AML-193 (cell line): ENCODE results near the gene TP53I11.
A peak's percentile ranks its signal among the peaks of the same experiment; 100 is the strongest.

Source experiments
- DNase-seq, 2 experiments: peaks; one replicate each; lab custom pipeline; 2025; lab: John Stamatoyannopoulos, UW

The TP53I11 gene

DNA sequence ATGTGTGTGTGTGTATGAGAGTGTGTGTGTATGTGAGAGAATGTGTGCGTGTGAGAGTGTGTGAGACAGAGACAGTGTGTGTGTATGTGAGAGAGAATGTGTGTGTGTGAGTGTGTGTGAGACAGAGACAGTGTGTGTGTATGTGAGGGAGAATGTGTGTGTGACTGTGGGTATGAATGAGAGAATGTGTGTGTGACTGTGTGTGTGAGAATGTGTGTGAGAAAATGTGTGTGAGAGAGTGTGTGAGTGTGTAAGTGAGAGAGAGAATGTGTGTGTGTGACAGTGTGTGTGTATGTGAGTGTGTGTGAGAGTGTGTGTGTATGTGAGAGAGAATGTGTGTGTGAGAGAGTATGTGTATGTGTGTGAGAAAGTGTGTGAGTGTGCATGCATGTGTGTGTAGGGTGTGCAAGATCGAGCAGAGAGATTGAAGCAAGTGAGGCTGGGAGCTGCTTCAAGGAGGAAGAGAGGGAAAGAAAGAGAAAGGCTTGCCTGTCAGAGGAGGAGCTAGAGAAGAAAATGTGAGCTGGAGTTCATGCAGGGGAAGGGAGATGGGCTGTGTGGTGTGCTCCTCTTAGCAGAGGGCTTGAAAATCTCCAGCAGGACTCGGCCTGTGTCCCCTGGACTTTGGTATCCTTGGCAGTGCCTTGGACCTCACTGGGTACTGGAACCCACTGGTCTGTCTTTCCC is 27.7 kb upstream of the TP53I11 start:
- no peak for DNase-seq

DNA sequence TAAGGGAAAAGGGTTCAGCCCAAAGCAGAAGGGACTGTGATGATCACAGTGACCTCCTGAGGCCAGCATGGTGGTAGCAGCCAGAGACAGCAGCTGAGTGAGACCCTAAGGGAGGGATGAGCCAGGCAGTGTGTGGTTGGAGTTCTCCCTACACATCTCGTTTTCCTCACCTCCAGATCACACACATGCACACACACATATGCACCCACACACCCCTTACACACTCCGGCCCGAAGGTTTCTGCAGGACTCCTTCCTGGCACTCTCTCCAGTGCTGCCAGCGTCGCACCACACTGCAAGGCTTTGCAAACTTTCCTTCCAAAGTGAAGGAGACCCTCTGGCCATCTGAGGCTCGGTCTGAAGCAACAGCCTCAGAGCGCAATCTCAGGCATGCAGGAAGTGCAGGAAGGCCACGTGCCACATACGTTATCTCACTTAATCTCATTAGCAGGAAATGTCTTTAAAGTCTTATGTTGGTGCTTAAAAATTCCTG is 26.9 kb upstream of the TP53I11 start:
- peak in 1 of 2 experiments; percentile 1 for DNase-seq

DNA sequence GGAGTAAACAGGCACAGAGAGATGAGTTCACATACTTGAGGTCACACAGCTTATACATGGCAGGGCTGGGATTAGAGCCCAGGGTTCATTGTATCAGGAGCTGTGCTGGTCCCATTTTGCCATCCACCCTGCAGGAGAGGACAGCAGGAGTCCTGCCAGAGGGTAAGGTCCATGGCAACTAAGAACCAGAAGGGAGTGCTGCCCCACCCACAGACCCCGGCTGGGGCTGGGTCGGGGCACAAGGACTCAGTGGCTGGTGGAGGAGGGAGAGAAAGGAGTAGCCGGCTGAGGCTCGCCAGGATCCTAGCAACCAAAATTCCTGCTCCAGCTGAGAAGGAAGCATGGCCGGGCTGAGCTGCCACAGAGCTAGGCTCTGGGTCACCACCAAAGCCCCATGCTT is 25.9 kb upstream of the TP53I11 start:
- DNase-seq, result no peak

DNA sequence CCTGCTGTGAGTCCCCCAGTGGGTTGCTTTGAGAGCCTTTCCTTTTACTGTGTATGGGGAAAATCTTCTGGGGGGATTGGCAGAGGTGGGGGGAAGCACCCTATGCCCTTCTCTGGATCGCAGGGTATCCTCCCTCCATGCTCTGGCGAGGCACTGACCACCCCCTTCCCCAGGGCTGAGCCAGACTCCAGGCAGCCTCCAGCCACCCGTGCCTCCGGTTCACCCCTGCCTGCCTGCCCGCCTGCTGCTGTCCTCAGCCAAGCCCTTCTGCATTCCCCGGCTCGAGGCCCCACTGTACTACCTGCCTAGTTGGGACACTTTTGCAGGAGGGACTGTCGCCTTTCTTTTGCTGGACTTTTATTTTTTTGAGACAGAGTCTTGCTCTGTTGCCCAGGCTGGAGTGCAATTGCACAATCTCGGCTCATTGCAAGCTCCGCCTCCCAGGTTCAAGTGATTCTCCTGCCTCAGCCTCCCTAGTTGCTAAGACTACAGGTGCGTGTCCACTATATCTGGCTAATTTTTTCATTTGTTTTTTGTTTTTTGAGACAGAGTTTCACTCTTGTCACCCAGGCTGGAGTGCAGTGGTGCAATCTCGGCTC is 23.8 kb upstream of the TP53I11 start:
- DNase-seq, result no peak

GRCh38 chr11:44973632-44974401 is 23.1 kb upstream of the TP53I11 start:
- no peak for DNase-seq

GRCh38 chr11:44972746-44973435 is 22.2 kb upstream of the TP53I11 start:
- no peak for DNase-seq

DNA sequence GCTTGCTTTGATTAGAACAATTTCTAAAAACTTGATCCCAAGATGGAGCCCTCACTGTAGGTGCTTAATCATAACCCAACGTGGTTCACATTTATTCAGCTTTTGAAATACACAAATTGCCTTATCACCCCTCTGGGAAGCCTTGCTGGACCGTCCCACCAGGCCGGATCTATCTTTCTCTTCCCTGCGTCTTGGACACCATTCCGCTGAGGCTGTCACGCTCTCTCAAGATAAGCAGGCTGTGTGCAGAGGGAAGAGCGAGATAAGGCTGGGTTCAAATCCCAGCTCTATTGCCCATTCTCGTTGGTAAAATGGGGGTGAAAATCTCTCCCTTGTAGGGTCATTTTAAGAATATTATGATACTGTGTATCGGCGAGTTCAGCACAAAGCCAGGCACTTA is 20.5 kb upstream of the TP53I11 start:
- DNase-seq, result no peak

GRCh38 chr11:44970293-44970692 is 19.6 kb upstream of the TP53I11 start:
- DNase-seq, result no peak

DNA sequence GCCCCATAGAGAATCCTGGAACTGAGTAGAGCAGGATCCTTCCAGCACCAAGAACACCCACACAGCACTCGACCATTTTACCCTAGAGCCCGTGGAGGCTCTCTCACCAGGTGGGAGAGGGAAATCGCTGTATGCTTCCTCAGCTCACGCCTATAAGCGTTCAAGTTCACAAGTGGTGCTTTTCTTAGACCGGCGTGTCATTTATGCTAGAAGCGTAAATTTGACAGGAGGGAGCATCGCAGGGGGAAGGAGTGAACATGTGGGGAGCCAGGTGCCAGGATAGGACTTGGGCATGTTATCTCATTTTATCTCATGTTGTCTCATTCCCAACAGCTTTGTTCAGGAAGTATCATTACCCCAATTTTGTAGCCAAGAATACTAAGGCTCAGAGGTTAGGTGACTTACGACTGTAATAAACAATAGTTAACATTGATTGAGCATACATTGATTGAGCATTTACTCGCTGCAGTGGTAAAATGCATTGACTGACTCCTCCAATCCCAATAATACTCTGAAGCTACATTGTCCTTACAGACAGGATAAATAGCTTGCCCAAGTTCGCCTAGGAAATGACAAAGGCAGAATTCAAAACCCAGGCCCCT is 19.1 kb upstream of the TP53I11 start:
- no peak for DNase-seq

DNA sequence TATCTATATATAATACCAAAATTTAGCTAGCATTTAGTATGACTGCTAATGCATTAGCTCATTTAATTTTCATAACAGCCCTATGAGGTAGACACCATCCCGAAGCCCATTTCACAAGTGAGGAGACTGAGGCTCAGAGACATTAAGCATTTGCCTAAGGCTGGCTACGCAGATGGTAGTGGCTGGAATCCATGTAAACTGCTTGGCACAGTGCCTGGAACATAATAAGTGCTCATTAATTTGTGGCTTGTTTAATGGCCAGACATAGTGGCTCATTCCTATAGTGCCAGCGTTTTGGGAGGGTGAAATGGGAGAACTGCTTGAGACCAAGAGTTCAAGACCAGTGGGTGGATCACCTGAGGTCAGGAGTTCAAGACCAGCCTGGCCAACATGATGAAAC is 17.8 kb upstream of the TP53I11 start:
- no peak for DNase-seq

DNA sequence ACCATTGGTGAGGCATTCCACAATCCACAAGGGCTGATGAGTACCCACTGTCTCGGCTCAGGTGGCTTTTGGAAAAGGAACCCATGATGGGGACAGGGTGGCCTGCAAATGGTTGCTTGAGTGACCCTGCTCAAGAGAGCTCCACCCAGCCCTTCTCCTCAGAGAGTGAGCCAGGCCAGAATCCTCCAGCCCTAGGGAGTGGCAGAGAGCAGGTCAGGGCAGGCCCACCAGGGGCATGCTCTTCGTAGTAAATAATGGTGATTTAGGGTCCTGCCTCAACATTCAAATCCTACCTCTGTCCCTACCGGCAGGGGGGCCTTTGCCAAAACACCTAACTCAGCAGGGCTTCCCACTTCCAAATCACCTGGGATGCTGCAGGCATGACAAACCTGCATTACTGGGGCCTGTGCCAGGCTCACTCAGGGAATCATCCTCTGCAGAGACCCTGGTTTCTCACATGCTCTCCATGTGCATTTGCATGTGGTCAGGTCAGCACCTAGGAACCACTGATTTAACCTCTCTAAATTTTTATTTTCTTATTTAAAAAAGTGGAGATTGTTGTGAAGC is 17.3 kb upstream of the TP53I11 start:
- DNase-seq, result no peak

DNA sequence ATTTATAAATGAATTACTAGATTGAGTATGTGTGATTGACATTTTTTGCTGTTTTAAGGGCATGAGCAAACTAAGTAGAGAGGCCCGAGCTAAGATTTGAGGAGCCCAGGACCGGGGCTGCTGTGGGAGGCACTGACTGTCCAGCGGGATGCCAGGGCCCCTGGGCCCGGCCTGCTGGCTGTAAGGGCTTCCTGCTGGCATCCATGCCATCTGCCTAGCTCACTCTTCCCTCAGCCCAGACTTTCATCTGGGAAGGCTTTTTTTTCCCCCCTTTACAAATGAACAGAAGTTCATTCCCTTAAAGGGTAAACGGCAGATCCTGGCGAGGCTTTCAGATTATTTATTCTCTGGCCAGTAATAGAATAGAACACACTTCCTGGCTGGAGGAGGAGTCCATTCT is 16.0 kb upstream of the TP53I11 start:
- DNase-seq, result no peak

DNA sequence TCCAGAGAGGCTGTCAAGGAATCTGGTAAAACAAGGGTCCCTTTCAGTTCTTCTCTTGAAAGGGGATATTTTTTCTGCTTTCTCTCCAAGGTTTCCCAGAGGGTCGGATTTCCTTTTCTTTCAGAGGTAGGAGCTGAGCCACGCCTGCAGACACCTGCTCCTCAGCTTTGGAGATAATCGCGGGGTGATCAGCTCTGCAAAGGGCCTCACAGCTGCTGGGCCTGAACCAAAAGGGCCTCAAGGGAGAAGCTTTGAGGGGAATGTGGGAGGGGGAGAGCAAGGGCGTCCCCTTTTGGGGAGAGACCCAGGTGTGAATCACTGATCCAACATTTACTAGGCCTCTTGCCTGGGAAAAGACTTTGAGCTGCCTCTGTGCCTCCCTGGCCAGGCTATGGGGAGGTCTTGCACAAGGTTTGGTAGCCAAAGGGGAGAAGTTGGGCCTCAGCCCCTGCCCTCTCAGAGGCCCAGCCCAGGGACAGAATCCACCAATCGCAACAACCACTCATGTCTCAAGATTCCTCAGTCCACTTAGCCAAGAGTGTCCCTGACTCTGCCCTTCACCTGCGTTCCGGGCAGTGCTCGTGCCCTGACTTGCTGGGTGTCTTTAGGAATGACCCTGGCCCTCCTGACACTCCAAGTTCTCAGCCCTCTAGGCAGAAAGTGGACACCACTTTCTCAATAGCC is 14.0 kb upstream of the TP53I11 start:
- DNase-seq, result no peak

DNA sequence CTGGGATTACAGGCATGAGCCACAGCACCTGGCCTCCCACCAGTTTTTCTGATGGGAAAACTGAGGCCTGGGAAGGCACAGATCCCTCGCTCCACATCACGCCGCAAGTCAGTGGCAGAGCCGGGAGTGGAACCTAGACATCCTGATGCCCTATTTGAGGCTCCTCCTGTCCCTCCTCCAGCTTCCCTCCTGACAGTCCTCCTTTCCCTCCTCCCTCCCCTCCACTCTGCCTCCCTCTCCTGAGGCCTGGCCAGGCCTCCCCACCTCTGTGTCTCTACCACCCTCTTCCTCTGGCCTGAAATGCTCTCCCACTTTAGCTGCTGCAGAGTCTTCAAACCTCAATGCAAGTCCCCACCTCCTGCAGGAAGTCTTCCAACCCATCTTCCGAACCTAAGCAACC is 13.3 kb upstream of the TP53I11 start:
- no peak for DNase-seq

DNA sequence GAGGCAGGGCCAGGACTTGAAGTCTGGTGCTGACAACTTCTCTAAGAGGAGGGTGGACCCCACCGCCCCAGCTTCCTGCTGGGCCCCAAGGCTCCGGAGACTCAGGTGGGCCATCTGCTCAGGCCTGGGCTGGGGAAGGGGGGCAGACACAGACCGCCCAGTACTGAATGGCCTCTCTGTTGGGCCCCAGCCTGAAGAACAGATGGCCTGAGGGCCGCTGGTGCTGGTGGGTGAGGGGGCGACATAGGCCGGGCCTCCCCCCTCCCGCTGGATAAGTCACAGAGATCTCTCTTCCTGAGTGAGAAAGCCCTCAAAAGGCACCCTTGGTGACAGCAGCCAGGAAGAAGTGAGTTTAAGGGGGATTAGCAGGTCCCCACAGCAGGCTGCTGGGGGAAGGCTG is 12.5 kb upstream of the TP53I11 start:
- no peak for DNase-seq

DNA sequence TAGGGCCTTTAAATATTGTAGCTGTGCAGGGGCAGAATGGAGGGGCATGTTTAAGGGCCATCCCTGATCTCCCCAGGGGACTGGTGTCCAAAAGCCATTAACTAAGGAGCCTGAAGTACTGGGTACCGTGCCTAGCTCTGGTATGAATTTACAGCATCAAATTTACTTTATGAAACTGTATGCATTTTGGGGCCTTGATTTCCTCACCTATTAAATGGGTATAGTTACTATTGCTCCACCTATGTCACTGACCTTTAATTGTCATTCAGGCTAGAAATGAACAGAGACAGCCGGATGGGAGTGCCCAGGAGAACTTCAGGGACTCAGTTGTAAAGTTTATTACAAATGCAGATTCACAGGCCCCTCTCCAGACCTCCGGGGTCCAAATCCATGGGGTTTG is 11.8 kb upstream of the TP53I11 start:
- no peak for DNase-seq

DNA sequence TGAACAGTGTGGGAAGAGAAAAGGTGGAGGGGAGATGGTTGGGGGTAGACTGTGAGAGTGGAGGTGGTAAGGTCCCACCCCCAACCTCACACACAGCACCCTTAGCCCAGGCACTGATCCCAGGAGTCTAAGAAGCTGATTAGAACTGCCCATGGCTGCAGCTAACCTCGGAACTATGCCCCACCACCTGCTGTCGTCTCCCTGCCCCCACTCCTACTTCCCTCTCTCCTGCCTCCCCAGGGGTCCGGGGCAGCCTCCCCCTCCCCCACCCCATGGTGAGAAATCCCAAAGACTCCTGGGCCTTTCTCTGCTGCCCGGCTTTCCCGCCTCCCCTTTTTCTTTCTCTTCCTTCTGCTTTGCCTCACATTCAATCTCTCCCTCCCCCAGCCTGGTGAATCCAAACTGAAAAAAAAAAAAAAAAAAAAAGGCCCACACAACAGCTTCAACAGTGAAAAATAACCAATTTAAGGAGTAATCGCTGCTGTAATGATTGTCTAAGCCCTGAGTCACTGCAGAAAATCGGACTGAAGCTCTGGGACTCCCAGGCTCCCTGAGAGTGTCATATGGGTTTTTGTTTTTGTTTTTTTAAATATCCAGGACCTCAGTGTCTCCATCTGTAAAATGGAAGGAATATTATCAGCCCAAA is 9.6 kb upstream of the TP53I11 start:
- no peak for DNase-seq

GRCh38 chr11:44959064-44959463 is 8.4 kb upstream of the TP53I11 start:
- DNase-seq, result no peak

GRCh38 chr11:44957776-44958564 is 7.3 kb upstream of the TP53I11 start:
- DNase-seq, result no peak

DNA sequence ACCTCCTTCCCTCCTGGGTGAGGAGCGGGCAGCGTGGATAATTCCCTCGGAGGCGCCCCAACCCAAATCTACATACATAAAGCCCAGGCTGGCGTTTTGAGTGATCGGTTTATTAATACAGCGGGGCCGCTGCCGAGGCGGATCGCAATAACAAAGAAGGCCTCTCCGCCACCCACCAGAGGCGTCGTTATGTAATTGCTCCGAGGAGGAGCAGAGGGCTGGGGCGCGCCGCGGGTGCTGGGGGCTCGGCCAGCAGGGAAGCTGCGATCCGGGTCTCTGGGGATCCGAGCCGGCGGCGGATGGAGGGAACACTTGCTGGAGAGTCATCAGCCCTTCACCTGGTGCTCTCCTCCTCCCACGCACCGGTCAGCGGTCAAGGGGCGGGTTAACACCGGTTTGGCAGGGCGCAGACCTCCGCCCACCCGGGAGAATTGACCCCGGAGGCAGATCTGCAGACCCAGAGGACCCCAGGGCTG is 6.4 kb upstream of the TP53I11 start:
- no peak for DNase-seq
